Neutrophil (primary cell): Measurements from ENCODE around the gene FBXL20.
"Not testable (repeated sequence)": the region's sequence is repeated elsewhere in the genome, so short reads cannot be mapped to it uniquely, and the experiment has no call there.

Source experiments
- H3K27ac ChIP-seq: fragments of 200-600 bp; sonication (generic); 2 replicates; pipeline ENCODE4 v1.5.1; 2016; ENCODE audit warnings: mild to moderate bottlenecking, moderate library complexity
- H3K27me3 ChIP-seq: fragments of 200-600 bp; sonication (generic); 2 replicates; pipeline ENCODE4 v1.6.0; 2016; ENCODE audit warnings: mild to moderate bottlenecking
- H3K36me3 ChIP-seq: fragments of 200-600 bp; sonication (generic); 2 replicates; pipeline ENCODE4 v1.5.1; 2017
- H3K4me1 ChIP-seq, 2 experiments: fragments of 200-600 bp in 1 of 2; sonication (generic) in 1 of 2; 1 replicate in 1 of 2; 2 replicates in 1 of 2; pipeline versions ENCODE4 v1.5.1 to v1.6.1; 2013 to 2016; ENCODE audit warnings: low read depth in 1 of 2, low read length in 1 of 2, mild to moderate bottlenecking in 1 of 2, moderate library complexity in 1 of 2; ENCODE audit not compliant: control insufficient read depth in 1 of 2, insufficient read depth in 1 of 2
- H3K4me3 ChIP-seq, 2 experiments: fragments of 200-600 bp in 1 of 2; sonication (generic) in 1 of 2; 1 replicate in 1 of 2; 2 replicates in 1 of 2; pipeline ENCODE4 v1.5.1; 2013 to 2016; ENCODE audit warnings: low read depth in 1 of 2, low read length in 1 of 2, mild to moderate bottlenecking in 1 of 2, moderate library complexity in 1 of 2
- H3K9me3 ChIP-seq: fragments of 200-600 bp; sonication (generic); 2 replicates; pipeline ENCODE4 v1.5.1; 2016
- CTCF ChIP-seq: fragments of 200-600 bp; sonication (generic); IDR thresholded peaks from 2 replicates; pipeline ENCODE4 v1.5.1; 2016; ENCODE audit warnings: antibody characterized with exemption

Gene FBXL20

GRCh38 chr17:39393736-39394135 lies 7.7 kb downstream of the FBXL20 start:
- TF ChIP-seq CTCF, result no peak
- Histone ChIP-seq H3K9me3 (no peaks in the 10 kb centered on the region), H3K4me1 (no peaks in the 10 kb centered on the region), H3K27ac (no peak overlapping the region), H3K4me3 (no peak overlapping the region), H3K36me3 (peaks cover 1% of the 10 kb centered on the region), H3K27me3 (no peaks in the 10 kb centered on the region)

GRCh38 chr17:39391448-39391847 lies 10.0 kb downstream of the FBXL20 start:
- Histone ChIP-seq H3K9me3 (no peaks in the 10 kb centered on the region), H3K27me3 (no peaks in the 10 kb centered on the region), H3K27ac (no peak overlapping the region), H3K36me3 (peaks cover 18% of the 10 kb centered on the region), H3K4me1 (no peaks in the 10 kb centered on the region), H3K4me3 (no peak overlapping the region)
- no peak for TF ChIP-seq CTCF

DNA sequence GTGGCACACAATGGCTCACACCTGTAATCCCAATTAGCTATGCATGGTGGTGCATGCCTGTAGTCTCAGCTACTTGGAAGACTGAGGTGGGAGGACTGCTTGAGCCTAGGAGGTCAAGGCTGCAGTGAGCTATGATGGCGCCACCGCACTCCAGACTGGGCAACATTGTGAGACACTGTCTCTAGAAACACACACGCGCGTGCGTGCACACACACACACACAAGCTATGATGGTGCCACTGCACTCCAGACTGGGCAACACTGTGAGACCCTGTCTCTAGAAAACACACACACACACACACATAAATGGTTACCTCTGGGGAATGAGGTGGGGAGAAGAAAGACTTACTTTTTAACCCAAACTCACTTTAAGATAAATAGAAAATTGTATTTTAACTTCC lies 16.4 kb downstream of the FBXL20 start:
- peaks cover 18% of the 10 kb centered on the region for H3K36me3 ChIP-seq
- no peaks in the 10 kb centered on the region for H3K9me3 ChIP-seq
- no peaks in the 10 kb centered on the region for H3K27me3 ChIP-seq
- H3K4me3 ChIP-seq, result no peak overlapping the region
- no peak for TF ChIP-seq CTCF
- peaks cover 0 to 5% of the 10 kb centered on the region in 2 experiments for H3K4me1 ChIP-seq
- no peak overlapping the region for H3K27ac ChIP-seq

- H3K9me3 ChIP-seq, result no peaks in the 10 kb centered on the region
- peaks cover 0 to 24% of the 10 kb centered on the region in 2 experiments for H3K4me1 ChIP-seq
- no peaks in the 10 kb centered on the region for H3K27me3 ChIP-seq
- H3K4me3 ChIP-seq, result no peak overlapping the region
- H3K27ac ChIP-seq, result peak overlapping the region; percentile 53
- no peaks in the 10 kb centered on the region for H3K36me3 ChIP-seq
- no peak for TF ChIP-seq CTCF
These were observed 21.3 kb downstream of the FBXL20 start for GRCh38 chr17:39380144-39380543.

GRCh38 chr17:39376434-39376833 lies 25.0 kb downstream of the FBXL20 start:
- Histone ChIP-seq H3K36me3 (no peaks in the 10 kb centered on the region), H3K9me3 (no peaks in the 10 kb centered on the region), H3K27me3 (no peaks in the 10 kb centered on the region), H3K4me3 (no peak overlapping the region), H3K27ac (peak overlapping the region; percentile 66), H3K4me1 (peaks cover 0 to 24% of the 10 kb centered on the region in 2 experiments)
- TF ChIP-seq CTCF, result no peak

GRCh38 chr17:39367805-39368204 lies 33.6 kb downstream of the FBXL20 start:
- not testable (repeated sequence) for H3K36me3 ChIP-seq, H3K4me3 ChIP-seq, H3K9me3 ChIP-seq, H3K27me3 ChIP-seq, H3K27ac ChIP-seq
- H3K4me1 ChIP-seq, result peaks cover 34 to 36% of the 10 kb centered on the region in 2 experiments
